GM23248 (cell line): ENCODE results near the gene MAP3K5. TPM values are rescaled to one million over a fixed set of nuclear protein-coding genes. Genes with fewer than 3 reads are reported as not detected.

Experiments used
- DNase-seq: peaks from one replicate; pipeline ENCODE4 v3.0.0-alpha.2; 2015
- H2AFZ ChIP-seq: fragments of 200-600 bp; sonication (generic); 2 replicates; pipeline ENCODE4 v1.6.1; 2016; ENCODE audit warnings: antibody characterized with exemption
- H3F3A ChIP-seq: fragments of 200-600 bp; sonication (generic); 2 replicates; pipeline ENCODE4 v1.6.1; 2016; ENCODE audit warnings: mild to moderate bottlenecking, antibody characterized with exemption, mixed run types; ENCODE audit not compliant: insufficient read depth
- H3K27ac ChIP-seq: fragments of 200-600 bp; sonication (generic); 2 replicates; pipeline ENCODE4 v1.5.1; 2016; ENCODE audit warnings: mild to moderate bottlenecking
- H3K27me3 ChIP-seq: fragments of 200-600 bp; sonication (generic); replicated peaks from 2 replicates; pipeline ENCODE4 v1.6.1; 2016; ENCODE audit warnings: mild to moderate bottlenecking; ENCODE audit not compliant: insufficient read depth
- H3K36me3 ChIP-seq: fragments of 200-600 bp; sonication (generic); 2 replicates; pipeline ENCODE4 v1.6.1; 2016; ENCODE audit warnings: low read depth, mild to moderate bottlenecking
- H3K4me1 ChIP-seq: fragments of 200-600 bp; sonication (generic); 2 replicates; pipeline ENCODE4 v1.6.1; 2016; ENCODE audit warnings: mild to moderate bottlenecking; ENCODE audit not compliant: insufficient read depth
- H3K4me2 ChIP-seq: fragments of 200-600 bp; sonication (generic); one replicate; pipeline ENCODE4 v1.6.1; 2016; ENCODE audit warnings: mild to moderate bottlenecking; ENCODE audit not compliant: unreplicated experiment
- H3K4me3 ChIP-seq: fragments of 200-600 bp; sonication (generic); 2 replicates; pipeline ENCODE4 v1.5.1; 2016; ENCODE audit warnings: mild to moderate bottlenecking
- H3K79me2 ChIP-seq: fragments of 200-600 bp; sonication (generic); 2 replicates; pipeline ENCODE4 v1.6.1; 2016; ENCODE audit warnings: mild to moderate bottlenecking; ENCODE audit not compliant: insufficient read depth
- H3K9ac ChIP-seq: fragments of 200-600 bp; sonication (generic); 2 replicates; pipeline ENCODE4 v1.6.1; 2016; ENCODE audit warnings: mild to moderate bottlenecking
- H3K9me2 ChIP-seq: fragments of 200-600 bp; sonication (generic); 2 replicates; pipeline ENCODE4 v1.6.1; 2016; ENCODE audit warnings: mixed run types, mild to moderate bottlenecking, moderate library complexity; ENCODE audit not compliant: insufficient read depth
- H3K9me3 ChIP-seq: fragments of 200-600 bp; sonication (generic); one replicate; pipeline ENCODE4 v1.6.1; 2017; ENCODE audit warnings: low read depth
- H4K20me1 ChIP-seq: fragments of 200-600 bp; sonication (generic); 2 replicates; pipeline ENCODE4 v1.6.0; 2016; ENCODE audit not compliant: insufficient read depth
- EZH2 ChIP-seq: fragments of 200-600 bp; sonication (generic); IDR thresholded peaks from 2 replicates; pipeline ENCODE4 v1.6.1; 2018; ENCODE audit warnings: antibody characterized with exemption, mild to moderate bottlenecking; ENCODE audit not compliant: insufficient read depth, poor library complexity, severe bottlenecking
- EZH2phosphoT487 ChIP-seq: fragments of 200-600 bp; sonication (generic); IDR thresholded peaks from 2 replicates; pipeline ENCODE4 v1.6.1; 2018; ENCODE audit warnings: antibody characterized with exemption, moderate library complexity, mild to moderate bottlenecking, low read depth; ENCODE audit not compliant: insufficient read depth
- WGBS, 2 experiments: methylation state at CpG; one replicate each; pipeline ENCODE4 v1.1.6; 2015 to 2017; ENCODE audit warnings: low lambda C conversion rate in 2 of 2, low coverage in 1 of 2; ENCODE audit errors: missing lambda C conversion rate in 2 of 2; 5-methylcytosine and 5-hydroxymethylcytosine counted together
- in situ Hi-C: fragments of 300-500 bp; cut with MboI; formaldehyde crosslinking; loops from 2 replicates; pipeline ENCODE4 v1.15.0; 2020
- polyA plus RNA-seq: library from polyadenylated mRNA; unstranded; fragments of >200 nt; fragmentation: Nextera tagmentation; extraction: Ambion mirVana; gene quantifications from 2 replicates; pipeline ENCODE4 v1.2.1, GENCODE V29; 2016
- small RNA-seq: library from RNA; depleted of rRNA; stranded (forward); fragments of <200 nt; gene quantifications from one replicate; pipeline ENCODE3, GENCODE V24; 2014; ENCODE audit warnings: low read depth, low replicate concordance
- total RNA-seq: library from RNA; depleted of rRNA; stranded (reverse); fragments of >200 nt; shearing (Covaris generic); gene quantifications from 2 replicates; pipeline ENCODE4 v1.2.3, GENCODE V29; 2014; rRNA removed

The MAP3K5 gene
- total and polyA plus RNA-seq, 2 experiments from 2014 or later: 1.4 to 4.1 TPM

GRCh38 chr6:136508725-136509392, 283.4 kb downstream of the MAP3K5 start:
- Histone ChIP-seq H3K9ac (no peak overlapping the region), H4K20me1 (no peaks in the 10 kb centered on the region), H3K27ac (no peak overlapping the region), H3K27me3 (no peaks in the 10 kb centered on the region), H3F3A (no peaks in the 10 kb centered on the region), H3K4me3 (no peak overlapping the region), H3K79me2 (no peaks in the 10 kb centered on the region), H3K9me2 (no peaks in the 10 kb centered on the region), H3K4me2 (no peak overlapping the region), H3K9me3 (no peaks in the 10 kb centered on the region), H3K4me1 (peaks cover 5% of the 10 kb centered on the region; the same call in 1 of the 2 replicates), H3K36me3 (no peaks in the 10 kb centered on the region), H2AFZ (no peak overlapping the region)
- in situ Hi-C loops: no loop called here
- TF ChIP-seq EZH2phosphoT487 (no peak), EZH2 (no peak)
- DNase-seq: no peak
- WGBS, 2 experiments: 72 to 77% methylated on average over 1 of the region's 1 CpG

Small RNA genes lying within 50 kb of the gene (small RNA-seq; reads per million reads assigned to genes)
- not detected for gene RNA5SP219

Other genes starting within 250 kb of the MAP3K5 start
- 0.76 and 1.9 TPM in 2 replicates for gene MAP7, start 242.1 kb downstream of the MAP3K5 start, total RNA-seq
- gene MAP7, start 242.1 kb downstream of the MAP3K5 start, polyA plus RNA-seq: 0.79 TPM in 2 replicates
- 6.2 and 11.0 TPM in 2 replicates for gene PEX7, start 30.1 kb upstream of the MAP3K5 start, total RNA-seq
- 9.4 and 10.7 TPM in 2 replicates for gene PEX7, start 30.1 kb upstream of the MAP3K5 start, polyA plus RNA-seq
- not detected in 2 replicates for gene SLC35D3, start 129.8 kb upstream of the MAP3K5 start, total RNA-seq
- not detected in 2 replicates for gene SLC35D3, start 129.8 kb upstream of the MAP3K5 start, polyA plus RNA-seq